Measurements from ENCODE around the gene PILRB. TPM values are rescaled to one million over a fixed set of nuclear protein-coding genes. Genes with fewer than 3 reads are reported as not detected.
"Not testable (repeated sequence)": the region's sequence is repeated elsewhere in the genome, so short reads cannot be mapped to it uniquely, and the experiment has no call there.

PILRB gene
- total RNA-seq, 1 donor from 2014 or later, result 40.1 TPM

- TF ChIP-seq, protein P1, sequence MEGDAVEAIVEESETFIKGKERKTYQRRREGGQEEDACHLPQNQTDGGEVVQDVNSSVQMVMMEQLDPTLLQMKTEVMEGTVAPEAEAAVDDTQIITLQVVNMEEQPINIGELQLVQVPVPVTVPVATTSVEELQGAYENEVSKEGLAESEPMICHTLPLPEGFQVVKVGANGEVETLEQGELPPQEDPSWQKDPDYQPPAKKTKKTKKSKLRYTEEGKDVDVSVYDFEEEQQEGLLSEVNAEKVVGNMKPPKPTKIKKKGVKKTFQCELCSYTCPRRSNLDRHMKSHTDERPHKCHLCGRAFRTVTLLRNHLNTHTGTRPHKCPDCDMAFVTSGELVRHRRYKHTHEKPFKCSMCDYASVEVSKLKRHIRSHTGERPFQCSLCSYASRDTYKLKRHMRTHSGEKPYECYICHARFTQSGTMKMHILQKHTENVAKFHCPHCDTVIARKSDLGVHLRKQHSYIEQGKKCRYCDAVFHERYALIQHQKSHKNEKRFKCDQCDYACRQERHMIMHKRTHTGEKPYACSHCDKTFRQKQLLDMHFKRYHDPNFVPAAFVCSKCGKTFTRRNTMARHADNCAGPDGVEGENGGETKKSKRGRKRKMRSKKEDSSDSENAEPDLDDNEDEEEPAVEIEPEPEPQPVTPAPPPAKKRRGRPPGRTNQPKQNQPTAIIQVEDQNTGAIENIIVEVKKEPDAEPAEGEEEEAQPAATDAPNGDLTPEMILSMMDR (IDR thresholded peaks at IDR 0.05; ENCODE audit: unreplicated experiment), result no peak
- Mint-ChIP-seq H3K36me3 (ENCODE audit: low read depth, unreplicated experiment) (peaks cover 35% of the 10 kb centered on the region), H3K27me3 (ENCODE audit: unreplicated experiment) (no peaks in the 10 kb centered on the region), H3K27ac (ENCODE audit: unreplicated experiment) (peak overlapping the region; percentile 26), H3K9me3 (ENCODE audit: unreplicated experiment) (no peaks in the 10 kb centered on the region), H3K4me3 (ENCODE audit: unreplicated experiment) (peak overlapping the region; percentile 24), H3K4me1 (ENCODE audit: unreplicated experiment) (no peaks in the 10 kb centered on the region)
- no peak for DNase-seq (ENCODE audit: low spot score)
These were observed 2.4 kb downstream of the PILRB start for GRCh38 chr7:100360135-100360854.

GRCh38 chr7:100363098-100363497, 5.2 kb downstream of the PILRB start:
- H3K27ac Mint-ChIP-seq (ENCODE audit: unreplicated experiment), result no peak overlapping the region
- no peaks in the 10 kb centered on the region for H3K9me3 Mint-ChIP-seq (ENCODE audit: unreplicated experiment)
- H3K27me3 Mint-ChIP-seq (ENCODE audit: unreplicated experiment), result peaks cover 11% of the 10 kb centered on the region
- no peaks in the 10 kb centered on the region for H3K4me1 Mint-ChIP-seq (ENCODE audit: unreplicated experiment)
- TF ChIP-seq, protein P1 (IDR thresholded peaks at IDR 0.05; ENCODE audit: unreplicated experiment), result no peak
- DNase-seq (ENCODE audit: low spot score), result no peak
- no peak overlapping the region for H3K4me3 Mint-ChIP-seq (ENCODE audit: unreplicated experiment)
- peaks cover 34% of the 10 kb centered on the region for H3K36me3 Mint-ChIP-seq (ENCODE audit: low read depth, unreplicated experiment)

- not testable (repeated sequence) for H3K27ac Mint-ChIP-seq (ENCODE audit: unreplicated experiment); H3K4me3 Mint-ChIP-seq (ENCODE audit: unreplicated experiment); H3K4me1 Mint-ChIP-seq (ENCODE audit: unreplicated experiment); DNase-seq (ENCODE audit: low spot score); H3K9me3 Mint-ChIP-seq (ENCODE audit: unreplicated experiment)
- H3K36me3 Mint-ChIP-seq (ENCODE audit: low read depth, unreplicated experiment), result peaks cover 32% of the 10 kb centered on the region
- peaks cover 11% of the 10 kb centered on the region for H3K27me3 Mint-ChIP-seq (ENCODE audit: unreplicated experiment)
These were observed 5.9 kb downstream of the PILRB start for GRCh38 chr7:100363797-100364196.

DNA sequence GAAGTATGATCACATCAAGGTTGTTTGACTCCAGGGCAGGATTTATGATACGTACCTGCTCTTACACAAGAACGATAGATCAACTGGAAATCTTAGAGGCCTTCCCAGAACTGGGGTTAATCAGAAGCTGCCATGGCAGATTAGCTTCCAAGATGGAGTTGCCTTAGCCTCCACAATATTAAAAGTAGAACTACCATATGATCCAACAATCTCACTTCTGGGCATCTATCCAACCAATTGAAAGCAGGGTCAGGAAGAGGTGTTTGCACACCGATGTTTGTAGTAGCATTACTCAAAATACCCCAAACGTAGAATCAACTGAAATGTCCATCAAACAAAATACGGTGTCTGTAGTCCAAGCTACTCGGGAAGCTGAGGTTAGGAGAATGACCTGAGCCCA, 6.6 kb downstream of the PILRB start:
- TF ChIP-seq, protein P1 (IDR thresholded peaks at IDR 0.05; ENCODE audit: unreplicated experiment), result no peak
- Mint-ChIP-seq H3K27me3 (ENCODE audit: unreplicated experiment) (peaks cover 12% of the 10 kb centered on the region), H3K27ac (ENCODE audit: unreplicated experiment) (no peak overlapping the region), H3K4me3 (ENCODE audit: unreplicated experiment) (no peak overlapping the region), H3K36me3 (ENCODE audit: low read depth, unreplicated experiment) (peaks cover 29% of the 10 kb centered on the region), H3K4me1 (ENCODE audit: unreplicated experiment) (no peaks in the 10 kb centered on the region), H3K9me3 (ENCODE audit: unreplicated experiment) (no peaks in the 10 kb centered on the region)
- DNase-seq (ENCODE audit: low spot score), result no peak

DNA sequence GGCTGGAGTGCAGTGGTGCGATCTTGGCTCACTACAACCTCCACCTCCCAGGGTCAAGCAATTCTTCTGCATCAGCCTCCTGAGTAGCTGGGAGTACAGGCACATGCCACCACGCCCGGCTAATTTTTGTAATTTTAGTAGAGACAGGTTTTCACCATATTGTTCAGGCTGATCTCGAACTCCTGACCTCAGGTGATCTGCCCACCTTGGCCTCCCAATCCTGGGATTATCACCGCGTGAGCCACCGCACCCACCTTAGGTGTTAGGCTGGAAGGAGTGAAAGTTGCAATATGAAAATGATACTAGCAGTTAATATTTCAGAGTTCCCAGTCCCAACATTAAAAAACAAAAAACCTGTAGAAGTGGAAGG, 8.1 kb downstream of the PILRB start:
- H3K27me3 Mint-ChIP-seq (ENCODE audit: unreplicated experiment), result peaks cover 12% of the 10 kb centered on the region
- peaks cover 21% of the 10 kb centered on the region for H3K36me3 Mint-ChIP-seq (ENCODE audit: low read depth, unreplicated experiment)
- not testable (repeated sequence) for H3K4me3 Mint-ChIP-seq (ENCODE audit: unreplicated experiment); H3K9me3 Mint-ChIP-seq (ENCODE audit: unreplicated experiment); H3K4me1 Mint-ChIP-seq (ENCODE audit: unreplicated experiment); DNase-seq (ENCODE audit: low spot score)
- peak overlapping the region; percentile 82 for H3K27ac Mint-ChIP-seq (ENCODE audit: unreplicated experiment)

- H3K27ac Mint-ChIP-seq (ENCODE audit: unreplicated experiment), result peak overlapping the region; percentile 82
- DNase-seq (ENCODE audit: low spot score), result no peak
- peaks cover 19% of the 10 kb centered on the region for H3K36me3 Mint-ChIP-seq (ENCODE audit: low read depth, unreplicated experiment)
- no peaks in the 10 kb centered on the region for H3K9me3 Mint-ChIP-seq (ENCODE audit: unreplicated experiment)
- no peaks in the 10 kb centered on the region for H3K4me1 Mint-ChIP-seq (ENCODE audit: unreplicated experiment)
- no peak overlapping the region for H3K4me3 Mint-ChIP-seq (ENCODE audit: unreplicated experiment)
- TF ChIP-seq, protein P1 (IDR thresholded peaks at IDR 0.05; ENCODE audit: unreplicated experiment), result no peak
- H3K27me3 Mint-ChIP-seq (ENCODE audit: unreplicated experiment), result peaks cover 14% of the 10 kb centered on the region
These were observed 8.7 kb downstream of the PILRB start for GRCh38 chr7:100366411-100367250.
